Bronchial epithelial cell (primary cell): ENCODE data around the gene HOGA1. TPM values are rescaled to one million over a fixed set of nuclear protein-coding genes. Genes with fewer than 3 reads are reported as not detected.

Experiments
- DNase-seq: peaks from one replicate; pipeline ENCODE4 v3.0.0-alpha.2; 2010; ENCODE audit warnings: low read depth
- FAIRE-seq: peaks from 2 replicates; lab custom pipeline; 2011; peaks lifted over from hg19 to GRCh38; lab: Jason Lieb, UNC
- H3K27me3 ChIP-seq: 2 replicates; pipeline ENCODE4 v1.5.1; 2011; ENCODE audit warnings: low read length; ENCODE audit not compliant: control insufficient read depth, insufficient read depth
- H3K36me3 ChIP-seq: 2 replicates; pipeline ENCODE4 v1.5.1; 2011; ENCODE audit warnings: low read length; ENCODE audit not compliant: control insufficient read depth, insufficient read depth
- H3K4me3 ChIP-seq: 2 replicates; pipeline ENCODE4 v1.5.1; 2011; ENCODE audit warnings: mild to moderate bottlenecking, low read depth, low read length, control low read depth
- CTCF ChIP-seq: IDR thresholded peaks from 2 replicates; pipeline ENCODE4 v1.5.1; 2011; ENCODE audit warnings: mild to moderate bottlenecking, moderate library complexity, low read length, control low read depth, inconsistent platforms; ENCODE audit not compliant: insufficient read depth, severe bottlenecking
- total RNA-seq: library from RNA; depleted of rRNA; stranded (reverse); fragments of >200 nt; gene quantifications from 2 replicates; pipeline ENCODE4 v1.2.1, GENCODE V29; 2014

Gene HOGA1
- total RNA-seq, 1 donor from 2014 or later: 0.26 TPM

- Histone ChIP-seq H3K27me3 (no peaks in the 10 kb centered on the region), H3K36me3 (no peaks in the 10 kb centered on the region), H3K4me3 (no peak overlapping the region)
- DNase-seq (no peak), FAIRE-seq (no peak)
- no peak for TF ChIP-seq CTCF
These were observed 6.7 kb downstream of the HOGA1 start for GRCh38 chr10:97590748-97591495.

- no peaks in the 10 kb centered on the region for H3K36me3 ChIP-seq
- H3K4me3 ChIP-seq: no peak overlapping the region
- TF ChIP-seq CTCF: no peak
- no peaks in the 10 kb centered on the region for H3K27me3 ChIP-seq
- no peak for DNase-seq
- no peak for FAIRE-seq
These were observed 9.2 kb downstream of the HOGA1 start for GRCh38 chr10:97593421-97593820.

- H3K36me3 ChIP-seq: no peaks in the 10 kb centered on the region
- no peak for TF ChIP-seq CTCF
- H3K27me3 ChIP-seq: no peaks in the 10 kb centered on the region
- DNase-seq (peak; percentile 94), FAIRE-seq (peak; percentile 75)
- H3K4me3 ChIP-seq: no peak overlapping the region
These were observed 12.2 kb downstream of the HOGA1 start for GRCh38 chr10:97596101-97597082.

GRCh38 chr10:97597778-97598177 is 13.6 kb downstream of the HOGA1 start:
- no peaks in the 10 kb centered on the region for H3K27me3 ChIP-seq
- no peaks in the 10 kb centered on the region for H3K36me3 ChIP-seq
- no peak for TF ChIP-seq CTCF
- FAIRE-seq (no peak), DNase-seq (peak; percentile 44)
- H3K4me3 ChIP-seq: no peak overlapping the region

GRCh38 chr10:97598407-97599271 is 14.4 kb downstream of the HOGA1 start:
- no peaks in the 10 kb centered on the region for H3K36me3 ChIP-seq
- FAIRE-seq (peak; percentile 93), DNase-seq (no peak)

More at GRCh38 chr10:97598407-97599271, 14.4 kb downstream of the HOGA1 start:
- no peak for TF ChIP-seq CTCF
- H3K27me3 ChIP-seq: no peaks in the 10 kb centered on the region
- no peak overlapping the region for H3K4me3 ChIP-seq
